ENCODE results near the gene DGKA.

Gene DGKA

DNA sequence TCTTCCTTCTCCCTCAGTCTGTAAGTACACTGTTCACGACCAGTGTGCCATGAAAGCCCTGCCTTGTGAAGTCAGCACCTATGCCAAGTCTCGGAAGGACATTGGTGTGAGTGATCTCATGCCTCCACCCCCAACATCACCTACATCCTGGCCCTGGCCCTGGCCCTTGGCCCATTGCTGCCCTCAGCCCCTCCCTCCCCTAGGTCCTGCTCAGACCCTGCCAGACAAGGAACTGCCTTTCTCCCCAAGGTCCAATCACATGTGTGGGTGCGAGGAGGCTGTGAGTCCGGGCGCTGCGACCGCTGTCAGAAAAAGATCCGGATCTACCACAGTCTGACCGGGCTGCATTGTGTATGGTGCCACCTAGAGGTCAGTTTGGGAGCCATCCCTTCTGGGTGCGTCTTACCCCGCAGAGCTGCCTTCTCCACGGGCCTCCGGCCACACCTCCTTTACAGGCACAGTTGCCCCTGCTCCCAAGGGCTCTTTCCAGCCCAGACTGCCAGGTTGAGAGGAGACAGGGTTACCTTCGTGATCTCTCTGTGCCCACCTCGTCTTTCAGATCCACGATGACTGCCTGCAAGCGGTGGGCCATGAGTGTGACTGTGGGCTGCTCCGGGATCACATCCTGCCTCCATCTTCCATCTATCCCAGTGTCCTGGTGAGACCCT is 9.2 kb downstream of the DGKA start:
- peaks cover 45 to 65% of the 10 kb centered on the region in 2 donors for H3K36me3 ChIP-seq (ENCODE audit: control insufficient read depth in 2 of 2, insufficient read depth in 2 of 2, low read length in 2 of 2)
- peak overlapping the region; percentile 2 to 70 for H3K9ac ChIP-seq (ENCODE audit: low read depth in 1 of 2, low read length in 2 of 2)
- peak overlapping the region; percentile 62 to 79 for H3K27ac ChIP-seq (ENCODE audit: low read depth in 2 of 2, low read length in 2 of 2)
- peaks cover 10 to 13% of the 10 kb centered on the region in 2 donors for H3K4me1 ChIP-seq (ENCODE audit: control insufficient read depth in 2 of 2, insufficient read depth in 2 of 2, low read length in 2 of 2)
- no peaks in the 10 kb centered on the region for H3K27me3 ChIP-seq (ENCODE audit: control insufficient read depth in 2 of 2, insufficient read depth in 2 of 2, low read length in 2 of 2)
- H3K9me3 ChIP-seq (ENCODE audit: control insufficient read depth in 2 of 2, low read length in 2 of 2), result no peaks in the 10 kb centered on the region
- H3K4me3 ChIP-seq (ENCODE audit: low read length in 2 of 2), result peak overlapping the region; percentile 35 to 37

DNA sequence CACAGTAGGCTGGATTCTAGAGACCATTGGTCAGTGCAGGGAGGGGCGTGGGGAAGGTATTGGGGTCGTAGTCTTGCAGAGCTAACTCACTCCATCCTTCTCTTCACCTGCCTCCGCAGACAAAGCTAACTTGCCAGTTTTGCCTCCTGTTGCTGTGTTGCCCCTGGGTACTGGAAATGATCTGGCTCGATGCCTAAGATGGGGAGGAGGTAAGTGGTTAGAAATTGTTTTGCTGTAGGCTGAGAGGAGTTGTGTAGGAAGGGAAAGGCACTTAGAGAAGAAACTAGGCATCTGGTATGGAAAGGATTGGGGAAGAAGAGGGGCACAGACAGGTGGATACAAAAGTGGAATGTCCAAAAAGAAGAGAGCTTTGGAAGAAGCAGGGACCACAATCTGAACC is 11.1 kb downstream of the DGKA start:
- Histone ChIP-seq H3K36me3 (ENCODE audit: control insufficient read depth in 2 of 2, insufficient read depth in 2 of 2, low read length in 2 of 2) (peaks cover 43 to 63% of the 10 kb centered on the region in 2 donors), H3K4me3 (ENCODE audit: low read length in 2 of 2) (no peak overlapping the region)

DNA sequence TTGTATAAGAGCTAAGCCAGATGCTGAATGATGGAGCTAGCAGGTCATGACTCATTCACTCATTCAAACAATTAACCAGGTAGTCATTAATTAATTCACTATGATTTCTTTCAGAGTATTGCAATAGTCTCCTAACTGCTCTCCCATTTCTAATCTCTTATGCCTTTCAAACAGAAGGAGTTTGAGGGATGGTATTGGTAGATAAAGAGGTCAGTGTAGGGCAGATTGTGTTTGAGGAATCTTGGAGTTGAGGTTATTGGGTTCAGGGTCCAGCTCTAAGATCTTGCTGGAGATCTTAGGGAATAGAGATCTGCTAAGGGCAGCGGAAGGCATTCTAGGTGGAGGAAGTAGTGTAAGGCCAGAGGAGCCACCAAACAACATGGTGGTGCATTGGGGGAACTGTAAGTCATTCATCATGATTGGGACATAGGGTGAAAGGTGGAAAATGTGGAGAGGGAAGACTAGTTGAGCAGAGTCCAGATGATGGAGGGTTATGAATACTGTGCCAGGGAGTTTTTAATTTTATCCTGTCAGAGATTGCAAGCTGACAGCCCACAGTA is 11.7 kb downstream of the DGKA start:
- peaks cover 41 to 57% of the 10 kb centered on the region in 2 donors for H3K36me3 ChIP-seq (ENCODE audit: control insufficient read depth in 2 of 2, insufficient read depth in 2 of 2, low read length in 2 of 2)
- no peak overlapping the region for H3K27ac ChIP-seq (ENCODE audit: low read depth in 2 of 2, low read length in 2 of 2)
- H3K4me3 ChIP-seq (ENCODE audit: low read length in 2 of 2), result no peak overlapping the region
- no peak overlapping the region for H3K9ac ChIP-seq (ENCODE audit: low read depth in 1 of 2, low read length in 2 of 2)
- H3K27me3 ChIP-seq (ENCODE audit: control insufficient read depth in 2 of 2, insufficient read depth in 2 of 2, low read length in 2 of 2), result no peaks in the 10 kb centered on the region
- no peaks in the 10 kb centered on the region for H3K9me3 ChIP-seq (ENCODE audit: control insufficient read depth in 2 of 2, low read length in 2 of 2)
- peaks cover 10 to 13% of the 10 kb centered on the region in 2 donors for H3K4me1 ChIP-seq (ENCODE audit: control insufficient read depth in 2 of 2, insufficient read depth in 2 of 2, low read length in 2 of 2)

More for the DNA sequence above, 11.1 kb downstream of the DGKA start:
- H3K27me3 ChIP-seq (ENCODE audit: control insufficient read depth in 2 of 2, insufficient read depth in 2 of 2, low read length in 2 of 2), result no peaks in the 10 kb centered on the region
- H3K4me1 ChIP-seq (ENCODE audit: control insufficient read depth in 2 of 2, insufficient read depth in 2 of 2, low read length in 2 of 2), result peaks cover 10 to 13% of the 10 kb centered on the region in 2 donors
- H3K9me3 ChIP-seq (ENCODE audit: control insufficient read depth in 2 of 2, low read length in 2 of 2), result no peaks in the 10 kb centered on the region
- H3K27ac ChIP-seq (ENCODE audit: low read depth in 2 of 2, low read length in 2 of 2), result no peak overlapping the region
- H3K9ac ChIP-seq (ENCODE audit: low read depth in 1 of 2, low read length in 2 of 2), result no peak overlapping the region

DNA sequence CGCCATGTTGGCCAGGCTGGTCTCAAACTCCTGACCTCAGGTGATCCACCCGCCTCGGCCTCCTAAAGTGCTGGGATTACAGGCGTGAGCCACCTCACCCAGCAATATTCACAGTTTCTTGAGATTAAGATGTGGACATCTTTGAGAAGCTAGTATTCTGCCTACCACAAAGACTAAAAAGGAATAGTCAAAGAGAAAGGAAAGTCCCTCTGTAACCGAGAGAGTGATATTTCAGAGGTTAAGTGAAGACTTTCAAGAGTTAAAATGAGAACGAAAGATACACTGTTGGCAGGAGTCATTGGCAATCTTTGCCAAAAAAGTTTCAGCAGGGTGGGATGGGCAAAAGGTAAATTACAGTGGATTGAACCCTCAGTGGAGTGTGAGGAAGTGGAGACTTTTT is 15.6 kb downstream of the DGKA start:
- Histone ChIP-seq H3K27ac (ENCODE audit: low read depth in 2 of 2, low read length in 2 of 2) (no peak overlapping the region), H3K4me1 (ENCODE audit: control insufficient read depth in 2 of 2, insufficient read depth in 2 of 2, low read length in 2 of 2) (no peaks in the 10 kb centered on the region), H3K36me3 (ENCODE audit: control insufficient read depth in 2 of 2, insufficient read depth in 2 of 2, low read length in 2 of 2) (peaks cover 16 to 36% of the 10 kb centered on the region in 2 donors), H3K9me3 (ENCODE audit: control insufficient read depth in 2 of 2, low read length in 2 of 2) (no peaks in the 10 kb centered on the region), H3K27me3 (ENCODE audit: control insufficient read depth in 2 of 2, insufficient read depth in 2 of 2, low read length in 2 of 2) (no peaks in the 10 kb centered on the region), H3K4me3 (ENCODE audit: low read length in 2 of 2) (no peak overlapping the region), H3K9ac (ENCODE audit: low read depth in 1 of 2, low read length in 2 of 2) (no peak overlapping the region)

DNA sequence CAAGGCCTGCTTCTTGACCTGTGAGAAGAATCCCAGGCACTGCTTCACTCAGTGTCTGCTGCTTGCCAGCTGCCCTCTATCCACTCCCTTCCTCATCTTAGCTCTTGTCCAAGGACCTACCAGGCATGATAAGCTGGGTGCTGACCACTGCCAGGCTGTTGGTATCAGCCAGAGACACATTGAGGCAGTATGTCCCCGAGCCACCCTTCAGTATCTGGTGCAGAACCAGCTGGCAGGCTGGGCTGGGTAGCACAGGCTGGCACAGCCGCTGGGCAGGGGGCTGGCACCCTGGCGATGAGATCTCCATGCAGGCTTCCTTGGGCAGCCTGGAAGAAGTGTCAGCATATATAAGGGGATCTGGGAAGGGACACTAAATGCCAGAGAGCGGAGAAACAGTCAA is 24.4 kb downstream of the DGKA start:
- H3K4me3 ChIP-seq (ENCODE audit: low read length in 2 of 2), result no peak overlapping the region
- H3K27ac ChIP-seq (ENCODE audit: low read depth in 2 of 2, low read length in 2 of 2), result no peak overlapping the region
- no peak overlapping the region for H3K9ac ChIP-seq (ENCODE audit: low read depth in 1 of 2, low read length in 2 of 2)
- H3K27me3 ChIP-seq (ENCODE audit: control insufficient read depth in 2 of 2, insufficient read depth in 2 of 2, low read length in 2 of 2), result no peaks in the 10 kb centered on the region
- no peaks in the 10 kb centered on the region for H3K9me3 ChIP-seq (ENCODE audit: control insufficient read depth in 2 of 2, low read length in 2 of 2)
- peaks cover 6 to 8% of the 10 kb centered on the region in 2 donors for H3K4me1 ChIP-seq (ENCODE audit: control insufficient read depth in 2 of 2, insufficient read depth in 2 of 2, low read length in 2 of 2)
- H3K36me3 ChIP-seq (ENCODE audit: control insufficient read depth in 2 of 2, insufficient read depth in 2 of 2, low read length in 2 of 2), result peaks cover 25 to 33% of the 10 kb centered on the region in 2 donors

DNA sequence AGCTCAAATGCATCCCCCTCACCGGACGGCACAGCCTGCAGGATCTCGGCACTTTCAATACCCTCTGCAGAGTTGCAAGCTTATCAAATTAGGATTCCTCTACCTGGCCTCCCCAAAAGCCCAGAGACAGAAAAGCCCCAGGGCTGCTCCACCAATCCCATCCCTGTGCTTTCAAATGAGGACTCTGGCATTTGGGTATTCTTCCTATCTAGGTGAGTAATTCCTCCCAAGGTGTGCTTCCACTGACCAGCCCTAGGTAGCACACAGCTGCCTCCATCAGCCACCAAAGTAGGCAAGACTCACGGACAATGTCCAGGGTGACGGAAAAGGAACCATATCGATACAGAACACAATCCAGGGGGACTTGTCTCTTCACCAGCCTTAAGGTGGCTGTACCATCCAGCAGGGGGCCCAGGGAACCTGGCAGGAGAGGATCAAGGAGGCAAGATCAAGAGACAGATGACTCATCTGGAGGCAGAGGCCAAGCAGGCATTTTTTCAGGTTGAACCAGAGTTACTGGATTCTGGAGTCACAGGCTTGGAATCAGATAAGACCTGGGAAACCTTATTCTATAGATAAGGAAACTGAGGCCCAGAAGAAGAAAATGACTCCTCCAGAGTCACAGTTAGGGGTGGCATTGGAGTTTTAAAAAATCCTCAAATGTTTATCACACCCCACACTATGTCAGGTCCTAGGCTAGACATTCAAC is 25.0 kb downstream of the DGKA start:
- Histone ChIP-seq H3K9ac (ENCODE audit: low read depth in 1 of 2, low read length in 2 of 2) (no peak overlapping the region), H3K9me3 (ENCODE audit: control insufficient read depth in 2 of 2, low read length in 2 of 2) (no peaks in the 10 kb centered on the region), H3K4me1 (ENCODE audit: control insufficient read depth in 2 of 2, insufficient read depth in 2 of 2, low read length in 2 of 2) (peaks cover 6 to 8% of the 10 kb centered on the region in 2 donors), H3K4me3 (ENCODE audit: low read length in 2 of 2) (no peak overlapping the region), H3K27me3 (ENCODE audit: control insufficient read depth in 2 of 2, insufficient read depth in 2 of 2, low read length in 2 of 2) (no peaks in the 10 kb centered on the region), H3K36me3 (ENCODE audit: control insufficient read depth in 2 of 2, insufficient read depth in 2 of 2, low read length in 2 of 2) (peaks cover 25 to 33% of the 10 kb centered on the region in 2 donors), H3K27ac (ENCODE audit: low read depth in 2 of 2, low read length in 2 of 2) (no peak overlapping the region)

DNA sequence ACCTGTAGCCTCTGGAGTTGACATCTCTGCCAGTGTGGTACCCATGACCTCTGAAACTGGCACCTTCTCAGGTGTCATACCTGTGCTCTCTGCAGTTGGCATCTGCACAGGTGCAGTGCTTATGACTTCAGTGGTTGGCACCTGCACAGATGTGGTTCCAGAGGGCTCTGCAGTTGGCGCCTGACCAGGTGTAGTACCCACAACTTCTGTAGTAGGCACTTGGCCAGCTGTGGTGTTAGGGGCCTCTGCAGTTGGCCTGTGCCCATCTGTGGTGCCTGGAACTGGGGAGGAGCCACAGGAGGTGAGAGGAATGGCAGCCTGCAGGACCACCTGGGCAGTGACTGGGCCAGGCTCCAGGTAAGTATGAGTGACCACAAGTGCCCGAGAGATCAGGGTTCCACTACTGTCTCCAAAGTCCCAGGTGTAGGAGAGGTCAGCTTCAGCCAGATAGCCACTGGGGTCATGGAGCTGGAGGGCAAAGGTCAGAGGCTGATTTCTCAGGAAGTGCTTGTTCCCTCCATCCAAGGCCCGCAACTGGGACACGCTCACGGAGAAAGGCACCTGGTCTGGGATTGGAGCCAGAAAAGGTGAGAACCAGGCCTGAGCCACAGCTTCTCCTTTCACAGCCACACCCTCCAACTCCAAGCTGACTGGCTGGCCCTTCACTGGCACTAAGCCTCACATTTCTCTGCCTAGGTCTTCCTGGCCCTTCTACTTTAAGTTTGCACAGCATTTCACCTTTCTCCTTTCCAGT is 26.3 kb downstream of the DGKA start:
- H3K27ac ChIP-seq (ENCODE audit: low read depth in 2 of 2, low read length in 2 of 2), result no peak overlapping the region
- H3K27me3 ChIP-seq (ENCODE audit: control insufficient read depth in 2 of 2, insufficient read depth in 2 of 2, low read length in 2 of 2), result no peaks in the 10 kb centered on the region
- no peak overlapping the region for H3K9ac ChIP-seq (ENCODE audit: low read depth in 1 of 2, low read length in 2 of 2)

DNA sequence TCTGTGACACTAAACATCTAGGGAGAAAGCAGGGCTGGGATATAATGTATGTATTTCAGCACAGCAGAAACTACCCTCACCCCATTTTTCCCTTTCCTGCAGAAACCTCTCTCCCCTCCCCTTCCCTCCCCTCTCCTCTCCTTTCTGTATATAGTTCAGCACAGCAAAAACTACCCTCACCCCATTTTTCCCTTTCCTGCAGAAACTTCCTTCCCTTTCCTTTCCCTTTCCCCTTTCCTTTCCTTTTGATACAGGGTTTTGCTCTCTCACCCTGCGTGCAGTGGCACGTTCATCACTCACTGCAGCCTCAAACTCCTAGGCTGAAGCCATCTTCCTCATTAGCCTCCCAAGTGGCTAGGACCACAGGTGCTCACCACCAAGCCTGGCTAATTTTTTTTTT is 32.8 kb downstream of the DGKA start:
- Histone ChIP-seq H3K27ac (ENCODE audit: low read depth in 2 of 2, low read length in 2 of 2) (no peak overlapping the region), H3K36me3 (ENCODE audit: control insufficient read depth in 2 of 2, insufficient read depth in 2 of 2, low read length in 2 of 2) (no peaks in the 10 kb centered on the region), H3K4me1 (ENCODE audit: control insufficient read depth in 2 of 2, insufficient read depth in 2 of 2, low read length in 2 of 2) (peaks cover 15 to 18% of the 10 kb centered on the region in 2 donors), H3K9me3 (ENCODE audit: control insufficient read depth in 2 of 2, low read length in 2 of 2) (no peaks in the 10 kb centered on the region), H3K4me3 (ENCODE audit: low read length in 2 of 2) (no peak overlapping the region), H3K27me3 (ENCODE audit: control insufficient read depth in 2 of 2, insufficient read depth in 2 of 2, low read length in 2 of 2) (no peaks in the 10 kb centered on the region), H3K9ac (ENCODE audit: low read depth in 1 of 2, low read length in 2 of 2) (no peak overlapping the region)

More for the DNA sequence above, 26.3 kb downstream of the DGKA start:
- H3K4me3 ChIP-seq (ENCODE audit: low read length in 2 of 2), result no peak overlapping the region
- peaks cover 6 to 8% of the 10 kb centered on the region in 2 donors for H3K4me1 ChIP-seq (ENCODE audit: control insufficient read depth in 2 of 2, insufficient read depth in 2 of 2, low read length in 2 of 2)
- H3K9me3 ChIP-seq (ENCODE audit: control insufficient read depth in 2 of 2, low read length in 2 of 2), result no peaks in the 10 kb centered on the region
- H3K36me3 ChIP-seq (ENCODE audit: control insufficient read depth in 2 of 2, insufficient read depth in 2 of 2, low read length in 2 of 2), result peaks cover 15 to 20% of the 10 kb centered on the region in 2 donors

DNA sequence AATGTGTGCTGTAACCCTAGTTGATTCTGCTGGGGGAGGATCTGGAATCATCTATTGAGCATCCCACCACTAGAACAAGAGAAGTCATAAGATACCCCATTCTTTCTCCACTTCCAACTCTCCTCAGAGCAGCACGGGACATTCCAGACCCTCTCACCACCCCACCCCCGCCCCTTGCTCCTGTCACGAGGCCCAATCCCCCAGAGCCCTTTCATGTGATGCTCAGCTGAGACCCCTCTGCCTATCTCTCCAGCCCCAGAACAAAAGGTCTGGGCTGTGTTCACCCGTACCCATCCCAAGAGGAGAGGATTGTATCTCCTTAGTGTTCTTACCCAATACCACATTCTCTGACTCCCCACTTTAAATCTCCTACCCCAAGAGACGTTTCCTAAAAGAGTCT is 34.3 kb downstream of the DGKA start:
- Histone ChIP-seq H3K9ac (ENCODE audit: low read depth in 1 of 2, low read length in 2 of 2) (no peak overlapping the region), H3K4me1 (ENCODE audit: control insufficient read depth in 2 of 2, insufficient read depth in 2 of 2, low read length in 2 of 2) (peaks cover 15 to 18% of the 10 kb centered on the region in 2 donors), H3K9me3 (ENCODE audit: control insufficient read depth in 2 of 2, low read length in 2 of 2) (no peaks in the 10 kb centered on the region), H3K36me3 (ENCODE audit: control insufficient read depth in 2 of 2, insufficient read depth in 2 of 2, low read length in 2 of 2) (no peaks in the 10 kb centered on the region), H3K27me3 (ENCODE audit: control insufficient read depth in 2 of 2, insufficient read depth in 2 of 2, low read length in 2 of 2) (no peaks in the 10 kb centered on the region), H3K27ac (ENCODE audit: low read depth in 2 of 2, low read length in 2 of 2) (no peak overlapping the region), H3K4me3 (ENCODE audit: low read length in 2 of 2) (no peak overlapping the region)

Data from mucosa of rectum (tissue), 2 donors.